ENCODE measurements around the gene STARD3.

Gene STARD3

DNA sequence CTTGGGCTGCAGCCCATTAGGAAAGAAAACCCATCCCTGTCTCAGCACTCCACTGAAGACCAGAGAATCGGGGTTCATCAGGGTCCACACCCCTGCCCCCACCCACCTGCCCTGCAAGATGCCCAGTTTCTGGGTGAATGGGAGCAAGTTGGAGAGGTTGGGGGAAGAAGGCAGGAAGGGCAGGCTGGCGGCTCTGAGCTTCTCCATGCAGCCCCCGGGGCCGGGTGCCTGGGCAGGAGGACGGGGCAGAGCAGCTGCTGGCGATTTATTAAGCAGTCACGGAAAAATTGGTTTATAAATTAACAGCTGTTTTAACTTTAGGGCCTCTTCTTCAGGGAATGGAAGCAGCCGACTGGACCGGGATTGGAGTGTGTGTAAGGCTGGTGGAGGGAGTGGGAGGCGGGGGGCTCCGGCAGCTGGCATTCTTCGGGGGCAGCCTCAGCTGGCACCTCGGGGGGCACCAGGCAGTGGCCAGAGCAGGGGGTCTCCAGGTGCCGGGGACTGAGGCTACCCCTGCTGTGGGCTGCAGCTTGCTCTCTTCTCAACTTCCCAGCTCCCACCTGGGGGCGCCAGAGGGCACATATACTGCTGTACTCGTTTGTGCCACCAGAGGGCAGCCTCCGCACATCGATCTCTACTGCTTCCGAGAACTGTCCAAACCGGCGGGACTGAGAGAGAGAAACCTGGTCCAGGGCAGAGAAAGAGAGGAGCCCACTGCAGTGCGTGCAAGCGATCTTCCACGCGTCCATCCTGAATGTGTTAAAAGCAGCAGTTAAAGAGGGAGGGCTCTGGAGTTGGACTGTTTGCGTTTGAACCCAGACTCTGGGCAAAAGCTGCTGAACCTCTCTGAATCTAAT is 15.2 kb upstream of the STARD3 start:
- peak; percentile 85 for DNase-seq

DNA sequence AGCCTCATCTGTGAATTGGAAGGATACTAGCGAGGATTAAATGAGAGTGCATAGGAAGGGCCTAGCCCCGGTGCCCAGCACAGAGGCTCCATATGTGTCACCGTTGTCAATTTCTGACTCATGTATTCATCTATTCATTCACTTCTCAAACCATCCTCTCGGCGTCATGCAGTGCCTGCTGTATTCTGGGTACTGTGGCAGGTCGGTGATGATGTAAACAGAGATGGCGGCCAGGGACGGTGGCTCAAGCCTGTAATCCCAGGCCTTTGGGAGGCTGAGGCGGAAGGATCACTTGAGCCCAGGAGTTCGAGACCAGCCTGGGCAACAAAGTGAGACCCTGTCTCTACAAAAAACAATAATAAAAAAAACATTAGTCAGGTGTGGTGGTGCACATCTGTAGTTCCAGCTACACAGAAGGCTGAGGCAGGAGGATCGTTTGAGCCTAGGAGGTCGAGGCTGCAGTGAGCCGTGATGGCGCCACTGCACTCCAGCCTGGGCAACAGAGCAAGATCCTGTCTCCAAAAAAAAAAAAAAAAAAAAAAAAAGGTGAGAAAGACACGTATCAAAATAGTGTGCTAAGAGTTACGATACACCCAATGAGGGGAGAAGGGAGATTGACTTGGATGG is 14.5 kb upstream of the STARD3 start:
- DNase-seq = no peak

DNA sequence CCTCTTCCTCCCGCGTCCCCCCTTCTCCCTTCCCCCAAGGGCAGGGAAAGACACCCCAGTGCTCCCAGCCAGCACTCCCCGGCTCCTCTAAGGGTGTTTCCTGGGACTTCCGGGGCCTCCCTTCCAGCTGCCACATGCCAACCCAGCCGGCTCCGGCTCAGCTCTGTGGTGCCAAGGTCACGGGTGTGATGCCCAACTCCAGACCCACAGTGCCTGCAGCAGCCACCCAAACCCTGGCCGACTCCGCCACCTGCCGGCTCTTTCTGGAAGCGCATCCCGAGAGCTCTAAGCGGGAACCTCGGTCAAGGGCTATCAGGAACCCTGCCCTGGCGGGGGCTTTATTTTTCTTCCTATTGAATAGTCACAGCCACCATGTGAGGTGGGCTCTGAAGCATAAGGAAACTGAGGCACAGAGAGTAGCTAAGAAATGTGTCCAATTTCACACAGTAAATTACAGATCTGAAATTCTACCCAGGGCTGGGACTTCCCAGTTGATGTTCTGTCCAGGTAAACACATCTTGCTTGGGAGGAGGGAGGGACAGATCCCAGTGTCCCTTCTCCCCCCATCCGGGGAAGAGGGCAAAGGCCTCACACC is 13.5 kb upstream of the STARD3 start:
- DNase-seq = peak; percentile 80

DNA sequence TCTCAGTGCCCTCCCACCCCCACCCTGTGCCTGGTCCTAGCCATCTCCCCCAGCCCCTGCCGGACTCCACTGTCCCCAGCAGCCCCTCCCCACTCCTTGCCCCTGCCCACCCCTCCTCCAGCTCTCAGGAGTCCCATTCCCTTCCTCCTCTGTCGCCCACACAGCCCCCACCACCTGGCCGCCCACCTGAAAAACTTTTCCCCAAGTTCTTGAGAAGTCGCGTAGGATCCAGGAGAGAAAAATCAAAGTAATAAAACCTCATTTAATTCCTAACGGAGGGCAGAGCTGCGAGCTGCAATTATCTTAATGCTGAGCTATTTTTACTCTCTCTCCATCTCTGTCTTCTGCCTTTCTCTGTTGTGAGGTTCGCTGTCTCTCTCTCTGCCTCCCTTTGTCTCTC is 12.6 kb upstream of the STARD3 start:
- no peak for DNase-seq

DNA sequence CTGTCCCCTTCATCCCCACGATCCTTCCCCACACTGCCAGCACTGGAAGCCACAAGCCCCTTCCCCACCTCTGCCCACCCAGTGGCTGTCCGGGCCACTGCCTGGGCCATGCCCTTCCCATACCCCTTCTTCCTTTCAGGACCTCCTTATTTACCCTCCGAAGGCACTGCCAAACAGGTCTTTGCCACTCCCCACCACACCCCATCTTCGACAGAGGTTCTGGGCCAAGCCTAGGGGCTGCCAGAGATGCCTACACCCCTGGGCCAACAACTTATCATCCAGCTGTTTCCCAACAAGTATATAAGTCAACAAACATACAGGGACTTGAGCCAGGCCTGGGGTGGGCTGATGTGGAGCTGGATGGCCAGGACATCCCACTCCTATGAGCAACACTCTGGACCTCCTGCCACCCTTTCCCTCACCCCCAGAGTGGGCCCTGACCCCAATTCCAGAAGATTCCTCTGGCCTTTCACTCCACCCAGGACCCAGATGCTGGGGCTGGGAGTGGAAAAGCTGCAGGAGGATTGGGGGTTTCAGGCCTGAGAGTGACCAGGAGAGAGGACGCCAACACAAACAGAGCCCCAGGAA is 11.7 kb upstream of the STARD3 start:
- no peak for DNase-seq

DNA sequence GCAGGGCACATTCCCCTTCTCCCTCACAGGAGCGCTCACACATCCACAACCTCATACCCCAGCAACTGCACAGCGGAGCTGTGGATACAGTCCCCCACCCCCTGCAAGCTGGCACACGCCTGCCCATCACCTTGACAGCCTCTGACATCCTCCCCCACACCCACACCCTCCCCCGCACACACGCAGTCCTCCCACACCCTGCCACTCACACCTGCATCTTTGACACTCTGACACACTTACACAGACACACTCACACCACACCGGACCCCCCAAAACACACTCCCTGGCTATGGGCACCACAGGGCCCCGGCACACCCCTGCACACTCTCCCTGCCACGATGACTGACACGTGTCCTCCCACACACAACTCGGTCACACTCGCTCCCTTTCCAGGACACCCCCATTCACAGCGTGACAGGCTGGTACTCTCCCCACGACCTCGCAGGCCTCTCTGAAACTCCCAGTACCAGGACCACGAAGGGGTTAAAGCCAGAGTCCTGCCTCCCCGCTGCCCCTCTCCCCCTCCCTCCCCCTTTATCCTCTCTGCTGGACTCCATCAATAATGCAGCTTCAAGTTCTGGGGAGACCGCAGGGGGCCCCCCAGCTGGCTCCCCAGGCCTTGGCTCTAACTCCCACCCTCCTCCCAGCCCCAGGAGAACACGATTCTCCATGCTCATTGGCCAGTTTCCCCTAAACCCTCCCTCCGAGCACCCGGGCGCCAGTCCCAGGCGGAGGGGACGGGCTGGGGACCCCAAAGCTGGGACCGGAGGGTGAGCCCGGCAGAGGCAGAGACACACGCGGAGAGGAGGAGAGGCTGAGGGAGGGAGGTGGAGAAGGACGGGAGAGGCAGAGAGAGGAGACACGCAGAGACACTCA is 10.5 kb upstream of the STARD3 start, which contains the start of gene PPP1R1B:
Gene PPP1R1B (plus strand): TSS at position 782 of the 876 bp plus-strand sequence. CDS start 441 bp downstream, outside the sequence.
- DNase-seq = no peak

DNA sequence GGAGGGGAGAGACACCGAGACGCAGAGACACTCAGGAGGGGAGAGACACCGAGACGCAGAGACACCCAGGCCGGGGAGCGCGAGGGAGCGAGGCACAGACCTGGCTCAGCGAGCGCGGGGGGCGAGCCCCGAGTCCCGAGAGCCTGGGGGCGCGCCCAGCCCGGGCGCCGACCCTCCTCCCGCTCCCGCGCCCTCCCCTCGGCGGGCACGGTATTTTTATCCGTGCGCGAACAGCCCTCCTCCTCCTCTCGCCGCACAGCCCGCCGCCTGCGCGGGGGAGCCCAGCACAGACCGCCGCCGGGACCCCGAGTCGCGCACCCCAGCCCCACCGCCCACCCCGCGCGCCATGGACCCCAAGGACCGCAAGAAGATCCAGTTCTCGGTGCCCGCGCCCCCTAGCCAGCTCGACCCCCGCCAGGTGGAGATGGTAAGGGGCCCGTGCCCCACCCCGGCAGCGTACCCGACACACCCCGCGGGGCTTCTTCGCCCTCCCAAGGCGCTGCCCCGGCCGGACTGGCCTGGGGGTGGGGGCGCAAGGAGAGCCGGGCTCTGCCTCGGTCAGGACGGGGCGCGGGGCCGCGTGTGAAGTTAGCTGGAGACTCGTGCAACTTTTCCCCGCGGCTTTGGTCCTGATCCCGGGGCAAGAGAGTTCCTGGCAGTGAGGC is 9.8 kb upstream of the STARD3 start:
- no peak for DNase-seq

DNA sequence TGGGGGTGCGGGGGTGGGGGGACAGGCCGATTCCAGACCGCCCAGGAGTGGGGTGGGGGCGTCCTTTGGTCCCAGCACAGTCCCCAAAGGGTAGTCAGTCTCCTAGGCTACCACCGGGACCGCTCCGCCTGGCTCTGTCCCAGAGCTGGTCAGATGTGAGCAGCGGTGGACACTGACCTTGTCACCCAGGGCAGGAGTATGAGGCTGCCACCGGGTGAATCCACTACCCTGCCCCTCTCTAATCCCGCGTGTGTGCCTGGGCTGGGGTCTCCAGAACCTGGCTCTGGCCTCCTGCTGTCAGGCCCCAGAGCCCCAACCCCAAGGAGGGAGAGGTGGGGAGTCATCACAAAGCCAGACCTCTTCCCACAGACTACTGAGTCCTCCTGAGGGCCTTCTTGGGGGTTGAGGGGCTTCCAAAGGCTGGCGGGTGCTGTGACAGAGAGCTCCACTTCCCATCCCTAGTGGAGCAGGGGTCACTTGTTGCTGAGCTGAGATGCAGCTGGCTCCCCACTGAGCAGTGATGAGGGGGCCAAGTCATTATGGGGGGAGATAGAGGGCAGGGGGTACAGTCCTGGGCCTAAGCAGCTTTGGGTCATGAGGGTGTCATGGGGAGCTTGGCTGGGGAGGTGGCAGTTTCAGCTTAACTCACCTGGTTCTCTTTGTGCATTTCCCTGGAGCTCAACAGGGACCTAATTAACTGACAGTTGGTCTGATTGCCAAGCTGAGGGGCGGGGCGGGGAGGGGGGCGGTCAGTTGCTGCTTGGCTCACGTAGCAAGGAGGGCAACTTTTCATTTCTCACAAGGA is 9.0 kb upstream of the STARD3 start:
- no peak for DNase-seq

DNA sequence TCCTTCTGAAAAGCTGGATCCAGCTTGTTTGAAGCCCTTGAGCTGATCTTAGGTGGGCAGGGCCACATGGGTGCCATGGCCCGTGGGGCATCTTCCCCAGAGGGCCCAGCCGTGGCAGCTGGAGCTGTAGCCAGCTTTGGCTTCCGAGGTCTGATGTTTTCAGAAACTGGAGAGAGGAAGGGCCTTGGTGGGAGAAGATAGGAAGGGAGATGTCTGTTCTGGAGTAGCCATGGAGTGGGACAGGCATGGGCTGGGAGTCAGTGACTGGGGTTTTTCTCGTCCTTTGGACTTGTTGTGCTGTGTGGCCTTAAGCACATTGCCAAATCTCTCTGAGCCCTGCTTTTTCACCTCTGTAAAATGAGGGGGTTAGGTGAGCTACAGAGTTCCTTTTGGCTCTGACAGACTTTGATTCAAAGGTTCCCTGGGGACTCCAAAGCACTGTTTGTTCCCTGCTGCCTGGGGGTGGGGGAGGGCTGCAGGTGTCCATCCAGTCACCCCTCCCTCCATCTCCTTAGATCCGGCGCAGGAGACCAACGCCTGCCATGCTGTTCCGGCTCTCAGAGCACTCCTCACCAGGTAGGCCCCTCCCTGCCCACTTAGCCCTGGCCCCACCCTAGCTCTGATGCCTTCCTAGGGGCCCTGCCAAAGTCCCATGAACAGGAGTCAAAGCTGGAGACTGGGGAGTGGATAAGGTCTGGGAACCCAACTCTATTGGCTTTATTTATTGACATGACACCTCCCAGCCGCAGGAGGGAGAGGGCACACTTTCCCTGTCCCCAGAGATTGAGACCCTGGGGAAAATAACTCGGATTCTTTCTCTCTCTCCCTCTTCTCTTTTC is 8.1 kb upstream of the STARD3 start:
- no peak for DNase-seq

DNA sequence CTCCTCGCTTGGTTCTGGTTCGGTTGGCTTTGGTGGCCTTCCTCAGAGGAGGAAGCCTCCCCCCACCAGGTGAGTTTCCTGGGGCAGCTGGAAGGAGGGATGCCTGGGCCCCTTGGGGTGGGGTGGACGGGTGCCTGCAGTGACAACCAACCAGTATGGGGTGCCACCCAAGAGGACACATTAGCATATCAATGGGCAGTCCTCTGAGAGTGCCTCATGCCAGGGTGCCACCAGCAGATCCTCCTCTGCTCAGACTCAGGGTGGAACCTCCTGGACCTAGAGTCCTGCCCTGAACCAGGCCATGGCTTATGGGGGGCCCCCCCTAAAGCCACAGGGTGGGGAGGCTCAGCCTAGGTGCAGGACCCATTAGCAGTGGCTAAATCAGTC is 7.5 kb upstream of the STARD3 start:
- DNase-seq = no peak

DNA sequence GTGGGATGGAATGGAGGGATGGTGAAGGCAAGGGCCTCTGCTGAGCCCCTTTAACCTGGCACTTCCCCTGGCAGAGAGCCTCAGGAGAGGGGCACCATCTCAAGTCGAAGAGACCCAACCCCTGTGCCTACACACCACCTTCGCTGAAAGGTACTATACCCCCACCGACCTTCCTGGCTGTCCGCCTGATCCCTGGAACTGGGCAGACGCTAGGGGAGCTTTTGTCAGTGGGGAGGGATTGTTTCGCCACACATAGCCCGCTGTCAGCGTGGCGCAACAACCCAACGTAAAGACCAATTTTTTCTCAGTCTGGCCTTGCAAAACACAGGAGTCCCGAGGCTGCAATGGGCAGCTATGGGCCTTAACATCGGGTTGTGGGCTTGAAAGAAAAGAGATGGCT is 7.0 kb upstream of the STARD3 start:
- DNase-seq = no peak

DNA sequence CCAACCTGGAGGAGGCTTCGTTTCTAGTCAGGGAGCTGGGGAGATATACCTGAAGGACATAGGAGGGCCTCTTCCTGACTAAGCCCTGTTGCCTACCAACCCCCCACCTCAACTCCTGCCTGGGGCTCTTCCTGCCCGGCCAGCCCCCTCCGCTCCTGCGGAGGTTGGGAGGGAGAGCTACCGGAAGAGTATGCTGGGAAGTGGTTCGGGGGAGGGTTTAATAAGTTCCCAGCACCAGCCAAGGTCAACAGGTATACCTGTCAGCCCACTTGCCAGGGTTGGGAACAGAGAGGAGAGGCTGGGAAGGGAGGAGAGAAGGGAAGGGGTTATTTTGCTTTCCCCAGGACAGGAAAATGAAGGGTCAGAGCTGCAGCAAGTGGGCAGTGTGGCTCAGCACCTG is 5.5 kb upstream of the STARD3 start:
- no peak for DNase-seq

DNA sequence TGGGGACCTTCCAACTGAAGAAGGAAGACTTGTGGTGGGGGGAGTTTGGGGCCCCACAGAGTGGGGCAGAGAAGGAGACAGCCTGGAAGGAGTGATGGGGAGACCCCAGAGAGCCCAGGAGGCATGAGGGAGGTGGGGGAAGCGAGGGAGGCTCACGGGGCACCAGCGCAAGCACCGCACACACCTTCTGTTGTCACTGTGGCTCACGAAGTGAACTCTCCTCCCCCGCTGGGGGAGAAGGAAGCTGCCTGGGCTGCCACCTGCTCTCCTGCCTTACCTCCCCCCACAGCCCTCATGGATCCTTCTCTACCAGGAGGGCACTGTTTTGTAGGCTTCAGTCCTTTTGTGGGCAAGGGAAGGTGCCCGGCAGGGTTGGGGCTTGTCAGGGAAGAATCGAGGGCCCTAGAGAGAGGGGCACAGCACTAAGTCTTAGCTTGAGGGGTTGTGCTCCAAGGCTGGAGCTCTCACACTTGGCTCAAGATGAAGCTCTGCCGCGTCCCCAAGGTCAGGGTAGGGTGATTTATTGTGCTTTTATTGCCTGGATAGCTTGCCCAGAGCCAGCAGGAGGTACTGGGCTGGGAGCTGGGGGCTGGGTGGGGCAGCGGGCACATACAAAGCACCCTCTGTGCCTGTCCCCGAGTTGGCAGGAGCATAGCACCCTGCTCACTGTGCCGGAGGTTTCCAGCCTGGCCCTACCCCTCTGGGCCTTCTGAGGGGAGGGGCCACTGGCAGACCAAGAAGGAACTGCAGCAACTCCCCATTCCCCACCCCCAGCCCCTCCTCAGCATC is 4.6 kb upstream of the STARD3 start:
- DNase-seq = no peak

DNA sequence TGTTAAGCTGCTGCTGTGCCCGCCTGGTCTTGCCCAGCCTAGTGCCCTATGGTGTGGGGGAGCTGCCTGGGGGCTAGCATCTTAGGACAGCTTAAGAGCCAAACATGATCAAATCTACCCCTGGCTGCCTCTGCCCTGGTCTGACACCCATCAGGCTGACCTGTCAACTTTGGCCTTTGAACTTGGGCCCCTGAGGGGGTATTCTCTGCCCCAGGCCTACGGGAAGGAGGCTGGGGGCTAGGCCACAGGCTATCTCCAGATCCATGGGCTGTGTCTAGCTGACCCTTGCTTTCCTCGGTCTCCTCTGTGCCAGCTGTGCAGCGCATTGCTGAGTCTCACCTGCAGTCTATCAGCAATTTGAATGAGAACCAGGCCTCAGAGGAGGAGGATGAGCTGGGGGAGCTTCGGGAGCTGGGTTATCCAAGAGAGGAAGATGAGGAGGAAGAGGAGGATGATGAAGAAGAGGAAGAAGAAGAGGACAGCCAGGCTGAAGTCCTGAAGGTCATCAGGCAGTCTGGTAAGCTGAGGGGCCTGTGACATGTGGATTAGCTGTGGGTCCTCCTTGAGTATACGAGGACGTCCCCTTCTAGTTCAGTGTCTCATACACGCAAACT is 3.3 kb upstream of the STARD3 start:
- DNase-seq = no peak

DNA sequence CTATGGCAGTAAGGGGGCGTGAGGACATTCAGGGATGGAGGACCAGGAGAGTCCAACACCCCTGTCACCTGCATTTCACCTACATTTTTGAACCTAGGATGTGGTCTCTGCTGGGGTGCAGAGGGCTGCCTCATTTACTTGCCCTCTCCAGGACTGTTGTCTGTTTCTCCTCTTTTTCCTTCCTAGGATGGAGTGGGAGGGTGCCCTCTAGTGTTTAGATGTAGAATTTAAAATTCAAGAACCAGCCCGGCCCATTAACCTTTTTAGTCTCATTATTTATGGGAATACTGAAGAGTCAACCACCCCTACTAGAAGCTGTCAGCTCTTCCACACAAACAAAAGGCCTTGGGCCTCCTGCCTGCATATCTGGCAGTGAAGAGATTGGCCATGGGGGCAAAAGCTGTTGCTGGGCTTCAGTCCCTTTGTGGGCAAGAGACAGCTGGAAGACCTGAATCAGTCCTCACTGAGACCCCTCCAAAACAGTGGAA is 2.5 kb upstream of the STARD3 start:
- peak; percentile 58 for DNase-seq

DNA sequence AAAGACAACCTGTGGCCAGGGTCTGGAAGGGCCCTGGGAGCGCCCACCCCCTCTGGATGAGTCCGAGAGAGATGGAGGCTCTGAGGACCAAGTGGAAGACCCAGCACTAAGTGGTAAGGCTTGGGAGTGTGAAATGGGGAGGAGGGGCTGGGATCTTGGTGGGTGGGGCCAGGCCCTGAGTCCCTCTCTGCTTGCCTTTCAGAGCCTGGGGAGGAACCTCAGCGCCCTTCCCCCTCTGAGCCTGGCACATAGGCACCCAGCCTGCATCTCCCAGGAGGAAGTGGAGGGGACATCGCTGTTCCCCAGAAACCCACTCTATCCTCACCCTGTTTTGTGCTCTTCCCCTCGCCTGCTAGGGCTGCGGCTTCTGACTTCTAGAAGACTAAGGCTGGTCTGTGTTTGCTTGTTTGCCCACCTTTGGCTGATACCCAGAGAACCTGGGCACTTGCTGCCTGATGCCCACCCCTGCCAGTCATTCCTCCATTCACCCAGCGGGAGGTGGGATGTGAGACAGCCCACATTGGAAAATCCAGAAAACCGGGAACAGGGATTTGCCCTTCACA is 1.2 kb upstream of the STARD3 start:
- DNase-seq = peak; percentile 19

DNA sequence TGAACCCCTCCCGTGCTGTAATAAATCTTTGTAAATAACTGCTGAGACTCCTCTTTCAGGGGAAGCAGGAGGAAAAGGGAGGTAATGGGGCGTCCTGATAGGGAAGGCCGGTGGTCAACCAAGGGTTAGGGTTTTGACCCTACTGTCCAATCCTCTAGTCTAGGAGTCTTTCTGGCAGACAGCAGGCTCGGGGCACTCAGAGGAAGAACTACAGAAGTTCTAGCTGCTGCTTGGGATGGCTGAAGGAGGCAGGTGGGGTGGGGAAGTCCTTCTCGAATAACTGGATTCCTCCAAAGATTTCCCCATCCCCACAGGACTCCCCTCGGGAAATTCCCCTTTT is 387 bp upstream of the STARD3 start:
- no peak for DNase-seq

DNA sequence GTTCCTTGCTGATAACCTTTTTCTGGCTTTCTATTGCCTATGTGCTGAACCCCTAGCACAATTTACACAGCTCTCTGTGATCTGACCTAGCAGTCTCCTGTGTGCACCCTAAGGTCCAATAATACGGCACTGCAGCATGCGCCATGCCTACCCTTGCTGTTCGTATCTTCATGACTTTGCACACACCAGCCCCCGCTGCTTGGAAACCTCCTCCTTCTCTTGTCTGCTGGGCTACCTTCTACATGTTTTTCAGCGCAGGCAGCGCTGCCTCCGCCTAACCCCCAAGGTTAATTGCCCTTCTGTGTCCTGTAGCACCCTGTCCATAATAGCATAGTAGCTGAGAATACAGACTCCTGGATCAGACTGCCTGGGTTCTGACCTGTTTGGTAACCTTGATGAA is 1.4 kb downstream of the STARD3 start:
- DNase-seq = no peak

DNA sequence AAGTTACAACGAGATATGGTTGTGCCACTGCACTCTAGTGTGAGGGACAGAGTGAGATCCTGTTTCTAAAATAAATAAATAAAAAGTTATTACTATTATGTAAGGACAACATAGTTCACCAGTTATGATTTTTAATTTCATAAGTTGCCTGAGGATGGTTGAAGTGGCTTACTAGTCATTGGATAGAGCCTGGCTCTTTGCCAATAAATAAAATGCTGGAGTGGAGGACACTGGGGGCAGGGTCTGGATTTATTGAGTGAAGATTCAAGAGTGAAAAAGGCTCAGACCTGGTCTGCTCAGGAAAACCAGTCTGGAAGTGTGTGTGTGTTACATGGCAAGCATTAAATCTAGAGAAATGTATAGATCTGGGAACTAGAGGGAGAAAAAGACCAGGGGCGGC is 2.1 kb downstream of the STARD3 start:
- no peak for DNase-seq

All from hematopoietic multipotent progenitor cell treated with erythropoietin and hydrocortisone succinate and interleukin-3 and kit ligand, for 8 days (in vitro differentiated cells).